MM.1S (cell line): ENCODE data around the gene CCNJ.

Experiments
- DNase-seq: peaks from one replicate; pipeline ENCODE4 v3.0.0-alpha.2; 2015
- H2AFZ ChIP-seq: fragments of 300-600 bp; sonication (generic); 2 replicates; pipeline ENCODE4 v1.6.0; 2016; ENCODE audit warnings: antibody characterized with exemption, low read length
- H3F3A ChIP-seq: fragments of 300-600 bp; sonication (generic); 2 replicates; pipeline ENCODE4 v1.6.1; 2016; ENCODE audit warnings: mild to moderate bottlenecking, antibody characterized with exemption, low read length, moderate library complexity, mixed read lengths; ENCODE audit not compliant: insufficient read depth
- H3K27ac ChIP-seq: fragments of 300-600 bp; sonication (generic); 2 replicates; pipeline ENCODE4 v1.5.1; 2016; ENCODE audit warnings: mild to moderate bottlenecking, low read length
- H3K27me3 ChIP-seq: fragments of 300-600 bp; sonication (generic); replicated peaks from 2 replicates; pipeline ENCODE4 v1.6.0; 2016; ENCODE audit warnings: low read length; ENCODE audit not compliant: insufficient read depth
- H3K36me3 ChIP-seq: fragments of 300-600 bp; sonication (generic); replicated peaks from 2 replicates; pipeline ENCODE4 v1.6.1; 2016; ENCODE audit warnings: mild to moderate bottlenecking, low read length, mixed read lengths; ENCODE audit not compliant: insufficient read depth
- H3K4me1 ChIP-seq: fragments of 300-600 bp; sonication (generic); 2 replicates; pipeline ENCODE4 v1.6.1; 2016; ENCODE audit warnings: low read length, mixed read lengths
- H3K4me2 ChIP-seq: fragments of 300-600 bp; sonication (generic); 2 replicates; pipeline ENCODE4 v1.6.0; 2016; ENCODE audit warnings: low read depth, low read length
- H3K4me3 ChIP-seq: fragments of 300-600 bp; sonication (generic); 2 replicates; pipeline ENCODE4 v1.5.1; 2016; ENCODE audit warnings: low read length, mixed read lengths
- H3K79me2 ChIP-seq: fragments of 300-600 bp; sonication (generic); 2 replicates; pipeline ENCODE4 v1.6.1; 2016; ENCODE audit warnings: mixed run types, low read length, mixed read lengths
- H3K9ac ChIP-seq: fragments of 300-600 bp; sonication (generic); 2 replicates; pipeline ENCODE4 v1.6.1; 2016; ENCODE audit warnings: low read length, mixed read lengths
- H3K9me2 ChIP-seq: fragments of 300-600 bp; sonication (generic); replicated peaks from 2 replicates; pipeline ENCODE4 v1.6.1; 2016; ENCODE audit warnings: mild to moderate bottlenecking, low read length, mixed read lengths; ENCODE audit not compliant: insufficient read depth
- H3K9me3 ChIP-seq: fragments of 300-600 bp; sonication (generic); replicated peaks from 2 replicates; pipeline ENCODE4 v1.6.1; 2016; ENCODE audit warnings: mild to moderate bottlenecking, low read length, mixed read lengths; ENCODE audit not compliant: insufficient read depth
- H4K20me1 ChIP-seq: fragments of 300-600 bp; sonication (generic); 2 replicates; pipeline ENCODE4 v1.6.1; 2016; ENCODE audit warnings: mild to moderate bottlenecking, low read length, moderate library complexity, mixed read lengths; ENCODE audit not compliant: insufficient read depth
- EZH2 ChIP-seq: fragments of 300-600 bp; sonication (generic); optimal IDR thresholded peaks from 2 replicates; pipeline ENCODE3; 2017; ENCODE audit warnings: low read depth, mild to moderate bottlenecking, antibody characterized with exemption, low read length, mixed read lengths
- EZH2phosphoT487 ChIP-seq: fragments of 300-600 bp; sonication (generic); IDR thresholded peaks from 2 replicates; pipeline ENCODE4 v1.6.1; 2018; ENCODE audit warnings: antibody characterized with exemption, low read length
- TF ChIP-seq, protein P1 (sequence below): fragments of 300-600 bp; sonication (generic); IDR thresholded peaks from 2 replicates; pipeline ENCODE4 v1.5.1; 2016; ENCODE audit warnings: antibody characterized with exemption, low read length, mixed read lengths

CCNJ gene

DNA sequence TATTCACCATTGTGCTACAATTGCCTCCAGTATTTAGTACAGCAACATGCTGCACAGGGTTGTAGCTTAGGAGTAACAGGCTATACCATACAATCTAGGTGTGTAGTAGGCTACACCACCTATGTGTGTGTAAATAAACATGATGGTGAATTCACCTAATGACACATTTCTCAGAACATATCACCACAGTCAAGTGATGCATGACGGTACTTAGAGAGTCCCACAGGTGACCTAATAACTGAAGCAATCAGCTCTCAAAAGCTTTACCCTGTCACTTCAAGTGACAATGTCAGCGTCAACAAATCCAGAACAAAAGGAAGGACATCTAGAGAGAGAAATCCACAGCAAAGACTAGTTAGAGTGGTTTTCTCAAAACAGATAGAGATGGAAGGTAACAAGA lies 38.8 kb downstream of the CCNJ start:
- no peaks in the 10 kb centered on the region for H3K36me3 ChIP-seq
- no peaks in the 10 kb centered on the region for H4K20me1 ChIP-seq
- no peak overlapping the region for H3K4me2 ChIP-seq
- no peaks in the 10 kb centered on the region for H3K27me3 ChIP-seq
- no peak overlapping the region for H3K27ac ChIP-seq
- no peak for DNase-seq
- no peaks in the 10 kb centered on the region for H3K4me1 ChIP-seq
- no peak overlapping the region for H3K9ac ChIP-seq
- no peak for TF ChIP-seq EZH2
- TF ChIP-seq, protein P1, sequence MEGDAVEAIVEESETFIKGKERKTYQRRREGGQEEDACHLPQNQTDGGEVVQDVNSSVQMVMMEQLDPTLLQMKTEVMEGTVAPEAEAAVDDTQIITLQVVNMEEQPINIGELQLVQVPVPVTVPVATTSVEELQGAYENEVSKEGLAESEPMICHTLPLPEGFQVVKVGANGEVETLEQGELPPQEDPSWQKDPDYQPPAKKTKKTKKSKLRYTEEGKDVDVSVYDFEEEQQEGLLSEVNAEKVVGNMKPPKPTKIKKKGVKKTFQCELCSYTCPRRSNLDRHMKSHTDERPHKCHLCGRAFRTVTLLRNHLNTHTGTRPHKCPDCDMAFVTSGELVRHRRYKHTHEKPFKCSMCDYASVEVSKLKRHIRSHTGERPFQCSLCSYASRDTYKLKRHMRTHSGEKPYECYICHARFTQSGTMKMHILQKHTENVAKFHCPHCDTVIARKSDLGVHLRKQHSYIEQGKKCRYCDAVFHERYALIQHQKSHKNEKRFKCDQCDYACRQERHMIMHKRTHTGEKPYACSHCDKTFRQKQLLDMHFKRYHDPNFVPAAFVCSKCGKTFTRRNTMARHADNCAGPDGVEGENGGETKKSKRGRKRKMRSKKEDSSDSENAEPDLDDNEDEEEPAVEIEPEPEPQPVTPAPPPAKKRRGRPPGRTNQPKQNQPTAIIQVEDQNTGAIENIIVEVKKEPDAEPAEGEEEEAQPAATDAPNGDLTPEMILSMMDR = no peak
- no peak for TF ChIP-seq EZH2phosphoT487
- H2AFZ ChIP-seq = no peak overlapping the region
- H3F3A ChIP-seq = no peaks in the 10 kb centered on the region
- H3K9me3 ChIP-seq = no peaks in the 10 kb centered on the region
- no peak overlapping the region for H3K4me3 ChIP-seq
- no peaks in the 10 kb centered on the region for H3K9me2 ChIP-seq
- no peaks in the 10 kb centered on the region for H3K79me2 ChIP-seq

DNA sequence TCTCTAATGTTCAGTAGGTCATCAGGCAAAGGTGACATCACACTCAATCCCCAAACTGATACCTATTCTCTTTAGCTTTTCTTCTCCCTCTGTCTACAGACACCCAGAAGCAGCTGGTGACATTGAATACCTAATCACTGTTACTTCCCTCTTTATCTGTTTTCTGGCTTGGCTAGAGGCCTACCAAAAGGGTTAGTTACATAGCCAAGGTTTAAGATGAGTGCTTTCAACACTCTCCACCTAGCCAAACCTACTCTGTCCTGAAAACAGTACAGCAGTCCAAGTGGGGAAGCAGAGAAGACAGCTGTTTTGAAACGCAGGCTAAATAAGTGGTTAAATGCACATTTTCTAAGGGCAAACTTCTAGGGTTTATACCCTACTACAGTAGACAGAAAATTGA lies 39.4 kb downstream of the CCNJ start:
- no peak overlapping the region for H3K27ac ChIP-seq
- no peak overlapping the region for H3K9ac ChIP-seq
- H3K27me3 ChIP-seq = no peaks in the 10 kb centered on the region
- H3K9me2 ChIP-seq = no peaks in the 10 kb centered on the region
- H3K79me2 ChIP-seq = no peaks in the 10 kb centered on the region
- H2AFZ ChIP-seq = no peak overlapping the region
- no peaks in the 10 kb centered on the region for H3K4me1 ChIP-seq
- no peak for DNase-seq
- no peak overlapping the region for H3K4me2 ChIP-seq
- no peaks in the 10 kb centered on the region for H3K9me3 ChIP-seq
- H3K4me3 ChIP-seq = no peak overlapping the region
- H4K20me1 ChIP-seq = no peaks in the 10 kb centered on the region
- H3F3A ChIP-seq = no peaks in the 10 kb centered on the region
- no peaks in the 10 kb centered on the region for H3K36me3 ChIP-seq
- TF ChIP-seq, protein P1 = no peak
- no peak for TF ChIP-seq EZH2phosphoT487
- no peak for TF ChIP-seq EZH2

DNA sequence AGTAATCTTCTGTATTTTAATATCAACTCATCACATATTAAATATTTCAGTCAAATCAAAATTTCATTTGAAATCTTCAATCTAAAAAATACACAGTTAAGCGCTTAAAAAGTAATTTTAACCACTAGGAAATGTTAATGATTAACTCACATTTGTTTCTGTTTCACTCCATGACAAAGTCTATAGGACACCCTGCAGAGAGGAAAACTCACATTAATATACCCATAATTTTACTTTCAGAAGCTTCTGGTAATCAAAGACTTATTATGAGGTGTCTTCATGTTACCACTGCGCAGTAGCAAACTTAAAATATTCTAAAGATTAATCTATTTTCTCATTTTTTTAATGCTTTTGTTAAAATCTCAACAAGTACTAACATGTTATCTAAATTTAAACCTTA lies 45.7 kb downstream of the CCNJ start:
- TF ChIP-seq, protein P1 = no peak
- TF ChIP-seq EZH2phosphoT487 (no peak), EZH2 (no peak)
- Histone ChIP-seq H3K79me2 (no peaks in the 10 kb centered on the region), H3K27me3 (no peaks in the 10 kb centered on the region), H2AFZ (peak overlapping the region; percentile 99), H3K9me2 (no peaks in the 10 kb centered on the region), H3K4me3 (peak overlapping the region; percentile 90), H4K20me1 (no peaks in the 10 kb centered on the region), H3K27ac (peak overlapping the region; percentile 99), H3K4me2 (peak overlapping the region; percentile 84), H3K36me3 (no peaks in the 10 kb centered on the region), H3F3A (peaks cover 20% of the 10 kb centered on the region), H3K9me3 (no peaks in the 10 kb centered on the region), H3K9ac (peak overlapping the region; percentile 98; the same call in 1 of the 2 replicates), H3K4me1 (peaks cover 6% of the 10 kb centered on the region; the same call in 1 of the 2 replicates)
- DNase-seq = peak; percentile 12
